NCI-H69 (cell line): ENCODE data around the gene NPDC1.

Source experiments
- DNase-seq: peaks from one replicate; lab custom pipeline; 2025; lab: John Stamatoyannopoulos, UW

The NPDC1 gene

DNA sequence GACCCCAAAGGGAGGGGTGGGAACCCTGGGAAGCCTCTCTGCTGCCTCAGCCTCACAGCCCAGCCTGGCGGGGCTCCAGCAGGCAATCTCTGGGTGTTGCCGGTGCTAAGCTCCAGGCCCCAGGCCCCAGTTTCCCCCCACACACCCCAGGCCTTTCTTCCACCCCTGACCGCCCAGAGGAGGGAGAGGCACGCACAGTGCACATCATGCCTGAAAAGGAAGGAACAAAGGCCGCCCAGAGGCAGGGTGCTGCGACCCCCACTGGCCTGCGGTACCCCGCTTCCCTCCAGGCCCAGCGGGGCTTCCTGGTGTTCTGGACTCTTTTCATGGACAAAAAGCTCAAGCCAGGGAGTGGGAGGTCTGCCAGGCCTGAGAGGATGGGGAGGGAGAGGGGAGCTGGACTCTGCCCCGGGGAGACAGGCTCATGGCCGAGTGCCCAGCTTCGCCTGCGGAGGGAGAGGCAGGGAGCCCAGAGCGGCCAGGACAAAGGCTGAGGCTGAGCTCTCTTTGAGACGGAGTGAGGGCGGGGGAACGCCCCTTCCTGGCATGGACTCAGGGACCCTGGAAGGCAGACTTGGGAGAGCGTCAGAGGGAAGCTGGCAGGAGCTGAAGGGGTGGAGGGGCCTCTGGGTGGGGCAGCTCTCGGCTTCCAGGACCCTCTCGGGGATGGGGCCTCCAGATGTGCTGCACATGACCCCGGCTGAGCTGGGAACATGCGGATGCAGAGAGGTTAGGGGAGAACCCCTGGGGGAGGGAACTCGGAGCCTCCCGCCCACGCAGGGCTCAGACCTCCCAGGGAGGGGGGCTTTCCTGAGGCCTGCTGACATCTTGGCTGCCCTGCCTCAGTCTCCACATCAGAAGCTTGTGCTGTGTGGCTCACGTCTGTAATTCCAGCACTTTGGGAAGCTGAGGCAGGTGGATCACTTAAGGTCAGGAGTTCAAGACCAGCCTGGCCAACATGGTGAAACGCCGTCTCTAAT is 9.7 kb upstream of the NPDC1 start:
- DNase-seq: peak; percentile 96

DNA sequence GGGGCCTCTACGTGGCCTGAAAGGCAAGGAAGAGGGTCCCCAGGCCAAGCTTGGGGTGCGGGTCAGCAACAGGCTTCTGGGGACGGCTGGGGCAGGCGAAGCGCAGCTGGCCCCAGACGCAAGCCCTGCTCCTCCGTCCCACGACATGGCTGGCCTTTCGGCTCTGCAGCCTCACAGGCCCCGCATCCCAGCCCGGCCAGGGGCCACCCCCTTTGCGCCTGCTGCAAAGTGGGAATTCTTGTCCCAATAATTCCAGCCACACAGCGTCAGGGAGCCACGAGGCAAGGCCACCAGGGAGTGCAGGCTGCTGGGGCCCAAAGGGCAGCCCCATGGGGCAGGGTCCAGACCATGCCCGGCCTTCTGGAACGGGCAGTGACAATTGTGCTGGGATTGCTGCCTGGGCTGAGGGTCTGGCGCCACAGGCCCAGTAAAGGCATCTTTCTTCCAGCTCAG is 9.0 kb upstream of the NPDC1 start:
- no peak for DNase-seq

DNA sequence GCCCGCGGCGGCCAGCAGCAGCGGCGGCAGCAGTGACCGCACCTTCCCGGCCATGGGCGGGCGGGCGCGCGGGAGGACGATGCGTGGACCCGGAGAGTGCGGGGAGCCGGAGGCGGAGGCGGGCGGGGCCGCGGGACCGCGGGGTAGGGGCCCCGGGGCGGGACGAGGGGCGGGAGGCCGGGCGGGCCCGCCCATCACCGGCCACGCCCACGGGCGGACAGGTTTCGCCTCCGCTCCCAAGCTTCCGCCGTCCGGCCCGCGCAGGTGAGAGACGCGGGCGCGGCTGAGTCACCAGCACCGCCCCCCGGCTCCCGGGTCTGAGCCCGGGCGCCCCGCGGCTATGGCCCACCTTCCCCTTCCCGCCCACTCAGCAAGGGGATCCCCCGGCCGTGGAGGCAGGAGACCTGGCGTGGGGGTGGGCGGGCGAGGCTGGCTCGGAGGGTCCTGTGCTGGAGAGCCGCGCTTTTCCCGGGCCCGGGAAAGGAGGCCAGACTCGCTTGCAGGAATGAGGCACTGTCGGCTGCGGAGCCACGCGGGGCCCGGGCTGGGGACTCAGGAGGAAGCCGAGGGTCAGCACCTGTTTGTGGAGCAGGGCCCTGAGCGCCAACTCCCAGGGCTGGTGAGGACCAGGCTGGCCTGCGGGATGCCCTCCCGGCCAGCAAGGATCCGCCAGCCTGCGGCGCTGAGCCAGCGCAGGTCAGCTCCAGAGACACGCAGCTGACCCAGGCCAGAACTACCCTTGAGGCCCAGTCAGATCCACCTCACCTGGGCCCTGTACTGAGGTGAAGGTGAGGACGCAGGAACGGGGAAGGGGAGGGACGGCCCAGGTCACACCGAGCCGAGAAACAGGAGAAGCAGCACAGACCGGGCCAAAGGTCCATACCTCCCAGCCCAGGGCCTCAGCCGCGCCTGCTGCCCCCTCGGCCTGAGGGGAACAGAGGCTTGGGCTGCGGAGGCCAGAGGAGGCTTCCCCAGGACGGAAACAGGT is 8.3 kb upstream of the NPDC1 start, which contains the start of gene ENTPD2:
TSS of gene ENTPD2 (minus strand) at position 118 of the 988 bp plus-strand sequence. CDS start at position 54, 64 bp downstream.
- peak; percentile 90 for DNase-seq

DNA sequence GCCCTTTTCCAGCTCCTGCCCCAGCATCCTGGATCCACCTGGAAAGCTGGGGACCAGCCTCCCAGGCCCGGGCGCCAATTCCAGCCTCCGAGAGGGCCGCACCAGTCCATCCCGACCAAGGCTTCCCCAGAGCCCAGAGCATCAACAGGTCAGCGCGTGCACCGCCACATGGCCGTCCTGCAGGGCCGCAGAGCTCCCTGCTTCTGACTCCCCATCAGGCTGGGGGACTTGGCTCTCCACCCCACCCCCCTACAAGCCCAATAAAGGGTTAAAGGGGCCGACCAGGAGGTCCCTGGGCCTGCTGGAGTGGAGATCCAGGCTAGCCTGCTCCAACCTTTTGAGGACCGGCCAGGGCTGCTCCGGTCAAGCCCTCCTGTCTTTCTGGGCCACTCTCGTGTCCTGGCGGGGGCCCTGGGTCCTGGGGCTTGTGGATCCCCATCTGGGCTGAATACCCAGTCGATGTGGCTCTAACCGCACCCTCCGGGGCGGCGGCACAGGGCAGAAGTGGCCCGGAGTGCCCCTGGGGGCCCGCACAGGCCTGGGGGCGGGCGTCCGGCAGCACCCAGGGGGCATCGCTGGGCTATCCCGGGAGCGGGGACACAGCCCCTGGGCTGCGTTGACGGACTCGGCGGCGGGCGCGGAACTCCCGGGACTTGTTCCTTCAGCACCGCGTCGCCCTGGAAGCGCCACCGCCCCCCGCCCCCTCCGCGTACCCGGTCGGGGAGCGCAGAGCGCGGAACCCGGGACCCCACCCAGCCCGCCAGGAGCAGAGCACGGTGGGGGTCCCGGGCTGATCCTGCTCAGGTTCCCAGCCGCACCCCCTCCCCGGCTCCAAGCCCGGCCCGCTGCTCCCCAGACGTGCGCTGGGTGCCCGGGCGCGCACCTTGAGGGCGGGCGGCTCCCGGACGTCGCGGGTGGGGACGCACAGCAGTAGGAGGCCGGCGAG is 7.3 kb upstream of the NPDC1 start:
- DNase-seq: peak; percentile 74

DNA sequence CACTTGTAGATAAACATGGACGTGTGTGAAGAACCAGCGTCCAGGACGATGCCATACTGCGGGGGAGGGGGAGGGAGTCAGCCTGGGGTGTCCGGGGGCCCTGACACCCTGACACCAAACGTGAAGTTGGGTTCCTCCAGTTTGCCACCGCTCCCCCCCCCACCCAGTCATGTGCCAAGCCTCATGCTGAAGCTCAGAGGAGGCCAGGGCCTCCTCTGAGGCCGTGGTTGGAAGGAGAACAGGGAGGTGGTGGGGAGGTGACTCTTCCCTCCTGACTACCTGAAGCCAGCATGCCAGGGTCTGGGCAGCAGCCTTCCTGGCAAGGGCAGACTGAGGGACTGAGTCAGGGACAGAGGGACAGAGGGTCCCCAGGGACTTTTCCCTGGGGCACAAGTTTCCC is 6.3 kb upstream of the NPDC1 start:
- no peak for DNase-seq

DNA sequence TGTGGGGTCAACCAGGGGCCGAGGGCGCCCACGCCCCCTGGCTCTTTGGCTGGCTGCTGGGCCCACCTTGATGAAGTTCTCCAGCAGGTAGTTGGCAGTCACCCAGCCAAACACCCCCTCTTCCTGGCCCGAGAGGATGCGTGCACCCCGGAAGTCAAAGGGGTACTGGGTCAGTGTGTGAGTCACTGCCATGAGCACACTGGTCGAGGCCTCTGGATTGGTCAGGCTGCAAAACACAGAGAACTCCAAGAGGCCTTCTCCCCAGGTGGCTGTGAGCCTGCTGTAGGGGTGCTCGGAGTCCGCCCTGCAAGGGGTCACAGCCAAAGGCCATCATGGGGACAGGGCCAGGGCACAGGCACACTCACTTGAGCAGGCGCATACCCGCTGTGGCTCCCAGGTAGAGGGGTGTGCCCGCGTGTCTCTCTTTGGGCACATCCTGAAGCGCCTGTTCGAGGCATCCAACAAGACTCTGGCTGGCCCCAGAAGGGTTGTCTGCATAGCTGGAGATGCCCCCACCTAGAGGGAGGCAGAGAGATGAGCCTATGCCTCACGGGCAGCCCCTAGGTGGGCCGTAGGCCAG is 5.3 kb upstream of the NPDC1 start:
- DNase-seq: no peak

DNA sequence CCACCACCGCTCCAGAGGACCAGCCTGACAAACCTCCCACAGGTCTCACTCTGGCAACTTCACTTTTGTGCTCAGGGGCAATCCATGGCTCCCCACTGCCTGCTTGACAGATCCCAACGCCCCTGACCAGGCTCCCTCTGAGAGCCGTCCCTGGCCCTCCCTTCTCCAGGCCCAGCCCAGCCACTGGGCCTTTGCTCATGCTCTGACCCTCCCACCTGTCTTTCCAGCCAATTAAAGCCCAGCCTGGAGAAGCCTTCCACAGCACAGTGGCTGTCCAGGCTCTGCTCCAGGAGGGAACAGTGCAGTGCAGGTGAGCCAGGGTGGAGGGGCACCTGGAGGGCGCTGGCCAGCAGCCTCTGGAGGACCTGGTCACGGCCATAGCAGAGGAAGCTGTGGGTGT is 4.6 kb upstream of the NPDC1 start:
- DNase-seq: no peak

DNA sequence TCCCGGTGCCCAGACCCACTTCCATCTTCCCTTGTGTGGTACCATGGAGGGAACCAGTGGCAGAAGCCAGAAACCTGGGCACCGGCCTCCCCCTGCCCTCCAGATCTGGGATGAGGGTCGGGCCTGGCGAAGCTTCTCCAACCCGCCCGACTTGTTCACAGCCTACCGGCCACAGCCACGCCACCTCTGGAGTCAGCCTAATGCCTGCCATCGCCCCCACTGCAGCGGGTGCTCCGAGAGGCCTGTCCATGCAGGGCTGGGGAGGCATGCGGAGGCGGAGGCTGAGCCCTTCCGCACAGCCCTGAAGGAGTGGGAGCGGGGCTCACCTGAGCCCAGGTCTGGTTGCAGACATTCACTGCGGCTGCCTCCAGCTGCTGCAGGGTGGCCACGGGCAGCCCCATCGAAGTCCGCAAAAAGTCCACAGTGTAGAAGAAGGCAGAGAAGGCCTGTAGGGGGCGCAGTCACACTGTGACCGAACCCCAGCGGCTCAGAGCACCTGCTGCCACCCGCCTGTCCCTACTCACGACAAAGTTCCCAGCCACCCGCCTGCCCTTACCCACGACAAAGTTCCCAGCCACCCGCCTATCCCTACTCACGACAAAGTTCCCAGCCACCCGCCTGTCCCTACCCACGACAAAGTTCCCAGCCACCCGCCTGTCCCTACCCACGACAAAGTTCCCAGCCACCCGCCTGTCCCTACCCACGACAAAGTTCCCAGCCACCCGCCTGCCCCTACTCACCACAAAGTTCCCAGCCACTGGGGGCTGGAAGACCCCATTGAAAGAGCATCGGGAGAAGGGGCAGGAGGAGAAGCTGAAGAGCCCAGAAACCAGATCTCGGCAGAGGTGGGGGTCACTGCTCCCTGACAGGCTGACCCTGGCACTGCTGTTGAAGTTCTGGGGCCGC is 3.8 kb upstream of the NPDC1 start:
- DNase-seq: peak; percentile 76

DNA sequence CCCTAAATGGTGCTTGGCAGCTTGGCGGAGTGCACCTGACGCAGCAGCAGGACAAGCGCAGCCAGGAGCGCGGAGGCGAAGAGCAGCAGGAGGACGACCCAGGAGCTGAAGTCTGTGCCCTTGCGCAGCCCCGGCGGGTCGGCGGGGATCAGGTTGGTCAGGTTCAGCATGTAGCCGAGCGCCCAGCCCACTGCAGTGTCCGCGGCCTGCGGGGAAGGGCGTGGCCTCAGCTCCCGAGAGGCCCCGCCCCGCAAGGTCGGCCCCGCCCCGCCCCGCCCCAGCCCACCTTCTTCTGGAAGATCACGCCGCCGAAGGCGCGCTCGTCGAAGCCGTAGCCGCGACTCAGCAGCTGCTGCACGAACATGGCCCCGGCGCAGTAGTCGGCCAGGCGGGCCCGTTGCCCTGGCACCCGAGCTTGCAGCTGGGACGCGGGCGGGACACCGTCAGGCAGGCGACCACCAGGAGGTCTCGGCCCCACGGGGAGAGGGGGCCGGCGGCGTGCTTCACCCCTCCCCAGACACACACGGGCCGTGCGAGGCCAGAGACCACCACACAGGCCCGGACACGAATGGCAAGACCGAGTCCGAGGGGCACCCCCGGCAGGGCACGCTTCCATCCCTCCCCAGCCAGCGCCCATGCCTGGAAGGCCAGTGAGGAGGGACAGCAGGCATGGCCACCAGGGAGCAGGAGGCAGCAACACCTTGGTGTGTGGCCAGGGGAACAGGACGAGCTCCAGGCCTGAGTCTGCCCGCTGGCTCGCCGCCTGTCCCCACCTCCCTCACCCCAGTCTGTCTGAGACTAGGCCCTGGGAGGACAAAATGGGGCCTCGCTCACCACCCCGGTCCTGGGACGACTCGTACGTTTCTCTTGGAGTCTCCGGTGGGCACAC is 2.9 kb upstream of the NPDC1 start:
- peak; percentile 65 for DNase-seq

DNA sequence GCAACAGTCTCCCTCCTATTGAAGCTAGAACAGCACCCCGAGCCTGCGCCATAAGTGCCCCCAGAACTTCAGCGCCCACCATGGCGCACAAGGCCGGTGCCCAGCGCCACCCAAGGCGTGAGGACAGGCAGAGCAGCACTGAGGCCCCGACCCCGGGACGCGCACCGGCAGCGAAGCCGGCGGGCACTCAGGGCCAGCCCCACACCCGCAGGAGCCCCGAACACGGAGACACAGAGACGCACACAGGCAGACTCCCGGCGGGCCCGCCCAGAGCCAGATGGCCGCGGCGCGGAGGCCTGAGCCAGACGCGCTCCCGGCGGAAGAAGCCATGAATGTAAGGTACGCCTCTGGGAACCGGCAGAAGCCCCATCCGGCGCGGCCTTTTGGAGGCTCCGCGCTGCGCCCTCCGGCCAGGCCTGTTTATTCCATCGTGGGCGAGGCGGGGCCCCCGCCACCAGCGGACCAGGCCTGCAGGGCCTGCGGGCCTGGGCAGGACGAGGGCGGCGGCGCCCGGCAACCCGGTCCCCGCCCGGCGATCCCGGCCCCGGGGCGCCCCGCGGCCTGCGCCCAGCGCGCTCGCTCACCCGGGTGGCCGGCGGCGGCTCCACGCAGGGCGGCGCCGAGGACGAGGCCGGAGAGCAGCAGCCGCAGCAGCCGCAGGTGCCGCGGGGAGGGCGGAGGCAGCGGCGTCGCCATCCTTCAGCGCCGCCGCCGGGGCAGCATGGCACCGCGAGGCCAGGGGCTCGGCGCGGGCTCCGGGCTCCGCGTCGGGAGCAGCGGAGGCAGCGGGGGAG is 486 bp downstream of the NPDC1 start:
- peak; percentile 82 for DNase-seq

DNA sequence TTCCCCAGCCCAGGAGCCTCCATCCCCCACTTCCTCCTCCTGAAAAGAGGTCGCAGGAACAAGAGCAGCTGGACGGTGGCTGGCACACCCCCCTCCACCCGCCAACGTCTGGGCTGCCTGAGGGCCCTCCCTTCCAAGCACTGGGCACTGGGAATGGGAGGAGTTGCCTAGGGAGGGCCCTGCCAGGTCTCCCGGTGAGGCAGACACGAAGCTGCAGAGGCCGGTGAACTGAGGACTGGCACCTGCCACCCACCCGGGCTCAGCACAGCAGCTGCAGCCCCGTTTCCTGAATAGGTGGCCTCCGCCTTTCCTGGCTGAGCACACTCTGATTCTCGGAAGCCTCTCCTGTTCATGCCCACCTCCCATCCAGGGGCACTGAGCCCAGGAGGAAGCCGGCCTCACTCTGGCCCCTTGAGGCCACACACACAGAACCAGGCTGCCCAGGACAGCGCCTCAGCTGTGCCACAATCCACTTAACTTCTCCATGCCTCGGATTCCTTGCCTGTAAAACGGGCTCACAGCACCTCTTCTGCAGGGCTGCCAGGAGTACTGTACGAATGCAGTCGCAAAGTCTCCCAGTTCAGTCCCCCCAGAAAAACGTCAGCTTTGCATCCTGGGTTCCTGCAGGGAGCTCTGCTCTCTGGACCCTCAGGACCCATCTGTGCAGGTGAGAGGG is 1.3 kb downstream of the NPDC1 start:
- peak; percentile 91 for DNase-seq

DNA sequence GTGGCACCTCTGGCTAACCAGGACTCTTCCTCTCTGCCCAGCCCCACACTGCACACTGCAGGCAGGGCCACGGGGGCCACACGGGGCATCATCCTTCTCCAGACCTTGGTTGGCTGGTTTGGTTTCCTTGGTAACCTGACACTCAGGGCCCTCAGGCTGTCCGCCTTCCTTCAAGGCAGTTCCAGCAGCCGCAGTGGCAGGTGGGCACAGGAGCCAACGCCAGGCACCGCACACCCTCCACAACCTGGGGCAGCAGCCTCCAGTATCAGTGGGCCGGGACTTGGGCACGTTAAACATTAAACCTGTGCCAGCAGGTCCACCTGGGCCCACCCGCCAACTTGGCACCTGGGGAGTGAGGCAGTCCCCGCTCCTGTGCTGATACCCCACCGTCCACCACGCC is 1.9 kb downstream of the NPDC1 start:
- peak; percentile 38 for DNase-seq

DNA sequence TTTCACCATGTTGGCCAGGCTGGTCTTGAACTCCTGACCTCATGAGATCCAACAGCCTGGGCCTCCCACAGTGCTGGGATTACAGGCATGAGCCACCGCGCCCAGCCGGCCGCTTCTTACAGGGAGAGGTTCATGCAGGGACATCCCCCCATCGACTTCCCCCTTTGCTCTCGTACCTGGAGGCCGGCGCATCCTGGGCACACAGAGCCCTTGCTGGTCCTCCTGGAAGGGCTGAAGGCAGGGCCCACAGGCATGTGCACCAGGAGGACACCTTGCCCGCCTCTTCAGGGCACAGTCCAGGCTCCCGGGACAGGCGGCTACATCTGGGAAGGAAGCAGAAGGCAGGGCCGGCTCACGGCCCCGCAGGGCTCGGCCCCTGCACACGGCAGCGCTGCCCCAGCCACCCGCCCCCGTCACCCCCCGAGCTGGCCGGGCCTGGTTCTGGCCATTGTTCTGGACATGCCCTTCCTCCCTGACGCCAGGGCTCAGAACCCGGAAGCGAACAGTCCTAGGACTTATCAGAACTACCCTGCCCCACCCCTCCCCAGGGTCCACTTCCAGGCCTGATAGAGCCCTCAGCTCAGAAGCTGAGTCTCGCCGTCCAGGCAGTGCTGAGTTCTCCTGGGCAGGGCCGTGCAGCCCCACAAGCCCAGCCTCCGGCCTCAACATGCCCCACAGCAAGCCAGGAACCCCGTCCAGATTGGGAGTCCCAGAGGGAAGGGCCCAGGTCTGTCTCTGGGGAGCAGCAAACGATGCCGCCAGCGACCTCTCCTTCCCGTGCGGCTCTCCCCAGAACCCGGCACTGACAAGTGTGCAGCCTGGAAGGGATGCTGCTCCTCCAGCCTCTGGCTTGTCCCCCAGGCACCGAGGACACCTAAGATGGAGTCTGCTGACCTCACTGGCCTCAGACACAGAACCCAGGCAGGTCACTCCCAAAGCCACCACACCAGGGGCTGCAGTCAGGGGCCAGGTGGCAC is 2.9 kb downstream of the NPDC1 start:
- no peak for DNase-seq

DNA sequence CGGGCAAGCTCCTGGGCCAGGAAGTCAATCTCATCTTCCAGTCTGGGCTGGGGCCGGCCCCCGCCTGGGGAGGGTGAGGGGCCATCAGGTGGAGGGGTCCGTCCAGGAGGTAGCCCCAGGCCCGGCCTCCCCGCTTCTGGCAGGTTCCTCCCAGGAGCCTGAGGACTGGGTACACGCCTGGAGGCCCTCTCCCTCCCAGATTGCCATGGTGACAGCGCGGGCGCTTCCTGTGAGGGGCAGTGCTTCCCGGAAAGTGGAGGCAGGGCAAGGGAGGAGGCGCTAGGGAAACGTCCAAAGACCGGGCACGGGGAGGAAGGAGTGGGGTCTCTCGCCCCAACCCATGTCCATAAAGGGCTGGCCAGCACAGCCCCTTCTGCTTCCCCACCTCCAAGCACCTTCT is 4.9 kb downstream of the NPDC1 start:
- DNase-seq: no peak

DNA sequence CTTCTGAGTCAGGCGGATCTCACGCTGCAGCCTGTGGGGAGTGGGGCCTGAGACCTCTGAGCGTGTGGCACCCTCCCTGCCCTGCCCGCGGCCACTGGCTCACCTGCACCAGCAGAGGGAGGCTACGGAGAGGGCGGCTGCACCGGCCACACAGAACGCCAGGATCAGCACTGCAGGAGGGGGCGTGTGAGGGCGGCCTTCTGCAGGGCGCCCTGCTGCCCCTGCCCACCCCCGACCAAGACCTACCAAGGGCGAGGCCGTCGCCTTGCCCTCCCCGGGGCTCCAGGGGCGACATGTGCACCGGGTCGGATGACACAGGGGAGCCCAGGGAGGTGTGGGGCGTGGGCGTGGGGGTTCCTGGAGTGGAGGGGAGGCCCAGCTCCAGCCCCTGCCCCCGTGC is 5.4 kb downstream of the NPDC1 start:
- no peak for DNase-seq
